EL (cell line): ENCODE data around the gene RFC3.
"Not testable (repeated sequence)": the region's sequence is repeated elsewhere in the genome, so short reads cannot be mapped to it uniquely, and the experiment has no call there.

Experiments
- DNase-seq: peaks from one replicate; pipeline ENCODE4 v3.0.0-alpha.2; 2016

Gene RFC3

GRCh38 chr13:33812829-33813228 lies 5.1 kb upstream of the RFC3 start:
- DNase-seq: not testable (repeated sequence)

GRCh38 chr13:33815011-33815550 lies 2.9 kb upstream of the RFC3 start:
- no peak for DNase-seq

GRCh38 chr13:33816912-33817311 lies 1.0 kb upstream of the RFC3 start:
- DNase-seq: no peak

GRCh38 chr13:33817513-33817900 lies 442 bp upstream of the RFC3 start:
- no peak for DNase-seq

- no peak for DNase-seq
Observed at GRCh38 chr13:33825083-33825482, 7.1 kb downstream of the RFC3 start.

- DNase-seq: no peak
Observed at GRCh38 chr13:33827139-33827538, 9.2 kb downstream of the RFC3 start.

- no peak for DNase-seq
Observed at GRCh38 chr13:33828431-33829129, 10.6 kb downstream of the RFC3 start.

- DNase-seq: no peak
Observed at GRCh38 chr13:33832872-33833271, 14.9 kb downstream of the RFC3 start.

GRCh38 chr13:33838647-33839046 lies 20.7 kb downstream of the RFC3 start:
- DNase-seq: no peak

- no peak for DNase-seq
Observed at GRCh38 chr13:33840402-33840801, 22.5 kb downstream of the RFC3 start.

GRCh38 chr13:33842207-33842606 lies 24.3 kb downstream of the RFC3 start:
- no peak for DNase-seq

GRCh38 chr13:33842986-33843385 lies 25.0 kb downstream of the RFC3 start:
- no peak for DNase-seq

GRCh38 chr13:33845572-33846302 lies 27.8 kb downstream of the RFC3 start:
- no peak for DNase-seq

GRCh38 chr13:33846303-33847062 lies 28.5 kb downstream of the RFC3 start:
- no peak for DNase-seq

- no peak for DNase-seq
Observed at GRCh38 chr13:33849211-33849610, 31.3 kb downstream of the RFC3 start.

GRCh38 chr13:33855371-33855895 lies 37.5 kb downstream of the RFC3 start:
- DNase-seq: no peak

- DNase-seq: peak; percentile 7
Observed at GRCh38 chr13:33859691-33860303, 41.8 kb downstream of the RFC3 start.

- no peak for DNase-seq
Observed at GRCh38 chr13:33860526-33860925, 42.6 kb downstream of the RFC3 start.

- no peak for DNase-seq
Observed at GRCh38 chr13:33862016-33862415, 44.1 kb downstream of the RFC3 start.

- no peak for DNase-seq
Observed at GRCh38 chr13:33863188-33863789, 45.3 kb downstream of the RFC3 start.

- no peak for DNase-seq
Observed at GRCh38 chr13:33865945-33866344, 48.0 kb downstream of the RFC3 start.

- no peak for DNase-seq
Observed at GRCh38 chr13:33867472-33867871, 49.5 kb downstream of the RFC3 start.
